ENCODE measurements around the gene TMEM263. TPM values are rescaled to one million over a fixed set of nuclear protein-coding genes. Genes with fewer than 3 reads are reported as not detected.

The TMEM263 gene
- polyA plus RNA-seq, 1 donor from 2014 or later, result 27.1 TPM

- no peak for TF ChIP-seq MXI1 (conservative IDR thresholded peaks at IDR 0.05; ENCODE audit: poor library complexity, severe bottlenecking)
- TF ChIP-seq TAF1 (IDR thresholded peaks at IDR 0.05; ENCODE audit: low read depth), result no peak
- no peak for TF ChIP-seq SMC3 (conservative IDR thresholded peaks at IDR 0.05; ENCODE audit: poor library complexity)
- TF ChIP-seq, protein P1, sequence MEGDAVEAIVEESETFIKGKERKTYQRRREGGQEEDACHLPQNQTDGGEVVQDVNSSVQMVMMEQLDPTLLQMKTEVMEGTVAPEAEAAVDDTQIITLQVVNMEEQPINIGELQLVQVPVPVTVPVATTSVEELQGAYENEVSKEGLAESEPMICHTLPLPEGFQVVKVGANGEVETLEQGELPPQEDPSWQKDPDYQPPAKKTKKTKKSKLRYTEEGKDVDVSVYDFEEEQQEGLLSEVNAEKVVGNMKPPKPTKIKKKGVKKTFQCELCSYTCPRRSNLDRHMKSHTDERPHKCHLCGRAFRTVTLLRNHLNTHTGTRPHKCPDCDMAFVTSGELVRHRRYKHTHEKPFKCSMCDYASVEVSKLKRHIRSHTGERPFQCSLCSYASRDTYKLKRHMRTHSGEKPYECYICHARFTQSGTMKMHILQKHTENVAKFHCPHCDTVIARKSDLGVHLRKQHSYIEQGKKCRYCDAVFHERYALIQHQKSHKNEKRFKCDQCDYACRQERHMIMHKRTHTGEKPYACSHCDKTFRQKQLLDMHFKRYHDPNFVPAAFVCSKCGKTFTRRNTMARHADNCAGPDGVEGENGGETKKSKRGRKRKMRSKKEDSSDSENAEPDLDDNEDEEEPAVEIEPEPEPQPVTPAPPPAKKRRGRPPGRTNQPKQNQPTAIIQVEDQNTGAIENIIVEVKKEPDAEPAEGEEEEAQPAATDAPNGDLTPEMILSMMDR (IDR thresholded peaks at IDR 0.05; ENCODE audit: poor library complexity, severe bottlenecking), result no peak
- no peak for TF ChIP-seq POLR2AphosphoS5 (IDR thresholded peaks at IDR 0.05)
- no peak for TF ChIP-seq EP300 (conservative IDR thresholded peaks at IDR 0.05; ENCODE audit: poor library complexity, severe bottlenecking)
- TF ChIP-seq, protein P2, sequence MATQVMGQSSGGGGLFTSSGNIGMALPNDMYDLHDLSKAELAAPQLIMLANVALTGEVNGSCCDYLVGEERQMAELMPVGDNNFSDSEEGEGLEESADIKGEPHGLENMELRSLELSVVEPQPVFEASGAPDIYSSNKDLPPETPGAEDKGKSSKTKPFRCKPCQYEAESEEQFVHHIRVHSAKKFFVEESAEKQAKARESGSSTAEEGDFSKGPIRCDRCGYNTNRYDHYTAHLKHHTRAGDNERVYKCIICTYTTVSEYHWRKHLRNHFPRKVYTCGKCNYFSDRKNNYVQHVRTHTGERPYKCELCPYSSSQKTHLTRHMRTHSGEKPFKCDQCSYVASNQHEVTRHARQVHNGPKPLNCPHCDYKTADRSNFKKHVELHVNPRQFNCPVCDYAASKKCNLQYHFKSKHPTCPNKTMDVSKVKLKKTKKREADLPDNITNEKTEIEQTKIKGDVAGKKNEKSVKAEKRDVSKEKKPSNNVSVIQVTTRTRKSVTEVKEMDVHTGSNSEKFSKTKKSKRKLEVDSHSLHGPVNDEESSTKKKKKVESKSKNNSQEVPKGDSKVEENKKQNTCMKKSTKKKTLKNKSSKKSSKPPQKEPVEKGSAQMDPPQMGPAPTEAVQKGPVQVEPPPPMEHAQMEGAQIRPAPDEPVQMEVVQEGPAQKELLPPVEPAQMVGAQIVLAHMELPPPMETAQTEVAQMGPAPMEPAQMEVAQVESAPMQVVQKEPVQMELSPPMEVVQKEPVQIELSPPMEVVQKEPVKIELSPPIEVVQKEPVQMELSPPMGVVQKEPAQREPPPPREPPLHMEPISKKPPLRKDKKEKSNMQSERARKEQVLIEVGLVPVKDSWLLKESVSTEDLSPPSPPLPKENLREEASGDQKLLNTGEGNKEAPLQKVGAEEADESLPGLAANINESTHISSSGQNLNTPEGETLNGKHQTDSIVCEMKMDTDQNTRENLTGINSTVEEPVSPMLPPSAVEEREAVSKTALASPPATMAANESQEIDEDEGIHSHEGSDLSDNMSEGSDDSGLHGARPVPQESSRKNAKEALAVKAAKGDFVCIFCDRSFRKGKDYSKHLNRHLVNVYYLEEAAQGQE (IDR thresholded peaks at IDR 0.05; ENCODE audit: borderline replicate concordance), result no peak
- TF ChIP-seq RAD21 (conservative IDR thresholded peaks at IDR 0.05), result no peak
- TF ChIP-seq EZH2 (IDR thresholded peaks at IDR 0.05; ENCODE audit: borderline replicate concordance, insufficient read depth, low read length, poor library complexity, severe bottlenecking), result no peak
- H3K27ac ChIP-seq (ENCODE audit: low read length), result no peak overlapping the region
Measured at GRCh38 chr12:106980944-106981343, 25.2 kb downstream of the TMEM263 start.

DNA sequence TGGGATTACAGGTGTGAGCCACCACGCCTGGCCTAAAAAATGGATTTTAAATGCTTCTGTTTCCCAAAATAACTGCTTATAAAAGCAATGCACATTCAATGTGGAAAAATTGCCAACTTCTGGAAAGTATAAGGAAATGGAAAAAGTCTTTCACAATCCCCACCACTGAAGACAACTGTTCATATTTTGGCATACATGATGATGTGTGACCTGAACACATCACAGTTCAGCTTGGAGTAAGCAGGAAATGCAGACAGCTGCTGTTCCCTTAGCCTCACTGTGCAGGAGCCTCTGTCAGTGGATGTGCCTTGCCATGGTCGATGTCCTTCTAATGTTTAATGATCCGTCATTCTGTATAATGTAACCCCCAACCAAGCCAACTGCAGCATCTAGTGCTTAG, 26.1 kb downstream of the TMEM263 start:
- Histone ChIP-seq H3K9me3 (ENCODE audit: low read length) (no peaks in the 10 kb centered on the region), H3K9me2 (ENCODE audit: insufficient read depth, low read length) (no peaks in the 10 kb centered on the region), H3K4me2 (ENCODE audit: low read length) (no peak overlapping the region), H3K27ac (ENCODE audit: low read length) (no peak overlapping the region), H3K27me3 (ENCODE audit: insufficient read depth, low read depth, low read length) (no peaks in the 10 kb centered on the region), H3F3A (ENCODE audit: insufficient read depth, low read length, poor library complexity, severe bottlenecking) (no peaks in the 10 kb centered on the region), H3K4me3 (ENCODE audit: low read length) (no peak overlapping the region), H4K20me1 (ENCODE audit: insufficient read depth) (no peaks in the 10 kb centered on the region), H3K79me2 (replicated peaks; ENCODE audit: insufficient read depth, low read length) (no peaks in the 10 kb centered on the region), H2AFZ (ENCODE audit: low read depth, low read length) (no peak overlapping the region), H3K9ac (ENCODE audit: low read length) (no peak overlapping the region), H3K36me3 (ENCODE audit: insufficient read depth, low read length) (peaks cover 4% of the 10 kb centered on the region)
- no peak for TF ChIP-seq SMC3 (conservative IDR thresholded peaks at IDR 0.05; ENCODE audit: poor library complexity)
- TF ChIP-seq, protein P1 (IDR thresholded peaks at IDR 0.05; ENCODE audit: poor library complexity, severe bottlenecking), result no peak
- TF ChIP-seq POLR2AphosphoS5 (IDR thresholded peaks at IDR 0.05), result no peak
- TF ChIP-seq MXI1 (conservative IDR thresholded peaks at IDR 0.05; ENCODE audit: poor library complexity, severe bottlenecking), result no peak
- no peak for TF ChIP-seq EZH2 (IDR thresholded peaks at IDR 0.05; ENCODE audit: borderline replicate concordance, insufficient read depth, low read length, poor library complexity, severe bottlenecking)
- TF ChIP-seq, protein P2 (IDR thresholded peaks at IDR 0.05; ENCODE audit: borderline replicate concordance), result no peak
- TF ChIP-seq RAD21 (conservative IDR thresholded peaks at IDR 0.05), result no peak
- no peak for TF ChIP-seq TAF1 (IDR thresholded peaks at IDR 0.05; ENCODE audit: low read depth)
- TF ChIP-seq EP300 (conservative IDR thresholded peaks at IDR 0.05; ENCODE audit: poor library complexity, severe bottlenecking), result no peak

More at GRCh38 chr12:106980944-106981343, 25.2 kb downstream of the TMEM263 start:
- Histone ChIP-seq H3K9me3 (ENCODE audit: low read length) (no peaks in the 10 kb centered on the region), H3K9me2 (ENCODE audit: insufficient read depth, low read length) (no peaks in the 10 kb centered on the region), H3K4me3 (ENCODE audit: low read length) (no peak overlapping the region), H2AFZ (ENCODE audit: low read depth, low read length) (no peak overlapping the region), H3K36me3 (ENCODE audit: insufficient read depth, low read length) (peaks cover 4% of the 10 kb centered on the region), H3K9ac (ENCODE audit: low read length) (no peak overlapping the region), H4K20me1 (ENCODE audit: insufficient read depth) (no peaks in the 10 kb centered on the region), H3F3A (ENCODE audit: insufficient read depth, low read length, poor library complexity, severe bottlenecking) (no peaks in the 10 kb centered on the region), H3K79me2 (replicated peaks; ENCODE audit: insufficient read depth, low read length) (no peaks in the 10 kb centered on the region), H3K4me2 (ENCODE audit: low read length) (no peak overlapping the region), H3K27me3 (ENCODE audit: insufficient read depth, low read depth, low read length) (no peaks in the 10 kb centered on the region)
